HG02678 (cell line): ENCODE data around the gene RHOBTB1.

Experiments
- ATAC-seq: cut with Tn5 transposase; IDR thresholded peaks from one replicate; pipeline ENCODE4 v1.9.1; 2021; ENCODE audit warnings: mild to moderate bottlenecking, moderate library complexity; ENCODE audit not compliant: unreplicated experiment

RHOBTB1 gene

GRCh38 chr10:60965696-60966095 lies 21.7 kb upstream of the RHOBTB1 start:
- no peak for ATAC-seq

- peak; percentile 63 for ATAC-seq
These were observed 20.6 kb upstream of the RHOBTB1 start for GRCh38 chr10:60964257-60965235.

- no peak for ATAC-seq
These were observed 19.7 kb upstream of the RHOBTB1 start for GRCh38 chr10:60963441-60964256.

- no peak for ATAC-seq
These were observed 19.0 kb upstream of the RHOBTB1 start for GRCh38 chr10:60962946-60963345.

- no peak for ATAC-seq
These were observed 16.9 kb upstream of the RHOBTB1 start for GRCh38 chr10:60960913-60961312.

GRCh38 chr10:60960031-60960430 lies 16.0 kb upstream of the RHOBTB1 start:
- ATAC-seq = no peak

GRCh38 chr10:60958892-60959601 lies 15.1 kb upstream of the RHOBTB1 start:
- ATAC-seq = no peak

GRCh38 chr10:60957667-60958221 lies 13.8 kb upstream of the RHOBTB1 start:
- no peak for ATAC-seq

GRCh38 chr10:60955957-60956425 lies 12.0 kb upstream of the RHOBTB1 start:
- ATAC-seq = no peak

GRCh38 chr10:60955316-60955715 lies 11.3 kb upstream of the RHOBTB1 start:
- ATAC-seq = no peak

- ATAC-seq = no peak
These were observed 10.1 kb upstream of the RHOBTB1 start for GRCh38 chr10:60954035-60954434.

GRCh38 chr10:60953420-60953819 lies 9.4 kb upstream of the RHOBTB1 start:
- no peak for ATAC-seq

- no peak for ATAC-seq
These were observed 8.8 kb upstream of the RHOBTB1 start for GRCh38 chr10:60952846-60953220.

- no peak for ATAC-seq
These were observed 8.3 kb upstream of the RHOBTB1 start for GRCh38 chr10:60952067-60952845.

- no peak for ATAC-seq
These were observed 7.3 kb upstream of the RHOBTB1 start for GRCh38 chr10:60951272-60951724.

- ATAC-seq = no peak
These were observed 6.3 kb upstream of the RHOBTB1 start for GRCh38 chr10:60950300-60950699.

GRCh38 chr10:60948851-60949250 lies 4.9 kb upstream of the RHOBTB1 start:
- no peak for ATAC-seq

GRCh38 chr10:60944910-60945297 lies 919 bp upstream of the RHOBTB1 start:
- no peak for ATAC-seq

- peak; percentile 33 for ATAC-seq
These were observed 498 bp downstream of the RHOBTB1 start for GRCh38 chr10:60943316-60944057.
